Measurements from ENCODE around the gene NCK2.

Gene NCK2

DNA sequence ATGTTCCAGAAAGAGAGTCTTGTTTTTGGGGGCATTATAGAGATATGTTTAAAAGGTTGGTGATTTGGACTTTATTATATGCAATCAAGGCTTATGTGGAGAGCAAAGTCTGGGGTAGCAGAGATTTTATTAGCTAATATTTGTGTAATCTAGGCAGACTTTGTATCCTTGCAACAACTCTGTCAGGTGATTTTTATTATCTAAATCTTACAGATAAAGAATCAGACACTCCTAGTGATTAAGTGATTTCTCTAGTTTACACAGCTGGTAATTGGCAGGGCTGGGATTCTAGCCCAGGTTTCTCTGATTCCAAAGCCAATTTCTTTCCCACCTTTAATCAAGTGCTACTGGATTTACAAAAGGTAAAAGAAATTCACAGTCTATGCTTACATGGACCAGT, 33.3 kb upstream of the NCK2 start:
- no peak for DNase-seq (ENCODE audit: low spot score)
- in situ Hi-C loops (cut with MboI; ENCODE audit: low pct_unique_long_range_greater_than_20kb, low sequenced_read_pairs, unreplicated experiment): no loop called here
- TF ChIP-seq, protein P1, sequence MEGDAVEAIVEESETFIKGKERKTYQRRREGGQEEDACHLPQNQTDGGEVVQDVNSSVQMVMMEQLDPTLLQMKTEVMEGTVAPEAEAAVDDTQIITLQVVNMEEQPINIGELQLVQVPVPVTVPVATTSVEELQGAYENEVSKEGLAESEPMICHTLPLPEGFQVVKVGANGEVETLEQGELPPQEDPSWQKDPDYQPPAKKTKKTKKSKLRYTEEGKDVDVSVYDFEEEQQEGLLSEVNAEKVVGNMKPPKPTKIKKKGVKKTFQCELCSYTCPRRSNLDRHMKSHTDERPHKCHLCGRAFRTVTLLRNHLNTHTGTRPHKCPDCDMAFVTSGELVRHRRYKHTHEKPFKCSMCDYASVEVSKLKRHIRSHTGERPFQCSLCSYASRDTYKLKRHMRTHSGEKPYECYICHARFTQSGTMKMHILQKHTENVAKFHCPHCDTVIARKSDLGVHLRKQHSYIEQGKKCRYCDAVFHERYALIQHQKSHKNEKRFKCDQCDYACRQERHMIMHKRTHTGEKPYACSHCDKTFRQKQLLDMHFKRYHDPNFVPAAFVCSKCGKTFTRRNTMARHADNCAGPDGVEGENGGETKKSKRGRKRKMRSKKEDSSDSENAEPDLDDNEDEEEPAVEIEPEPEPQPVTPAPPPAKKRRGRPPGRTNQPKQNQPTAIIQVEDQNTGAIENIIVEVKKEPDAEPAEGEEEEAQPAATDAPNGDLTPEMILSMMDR (IDR thresholded peaks at IDR 0.05; ENCODE audit: extremely low read depth, insufficient read depth, missing control alignments): no peak

DNA sequence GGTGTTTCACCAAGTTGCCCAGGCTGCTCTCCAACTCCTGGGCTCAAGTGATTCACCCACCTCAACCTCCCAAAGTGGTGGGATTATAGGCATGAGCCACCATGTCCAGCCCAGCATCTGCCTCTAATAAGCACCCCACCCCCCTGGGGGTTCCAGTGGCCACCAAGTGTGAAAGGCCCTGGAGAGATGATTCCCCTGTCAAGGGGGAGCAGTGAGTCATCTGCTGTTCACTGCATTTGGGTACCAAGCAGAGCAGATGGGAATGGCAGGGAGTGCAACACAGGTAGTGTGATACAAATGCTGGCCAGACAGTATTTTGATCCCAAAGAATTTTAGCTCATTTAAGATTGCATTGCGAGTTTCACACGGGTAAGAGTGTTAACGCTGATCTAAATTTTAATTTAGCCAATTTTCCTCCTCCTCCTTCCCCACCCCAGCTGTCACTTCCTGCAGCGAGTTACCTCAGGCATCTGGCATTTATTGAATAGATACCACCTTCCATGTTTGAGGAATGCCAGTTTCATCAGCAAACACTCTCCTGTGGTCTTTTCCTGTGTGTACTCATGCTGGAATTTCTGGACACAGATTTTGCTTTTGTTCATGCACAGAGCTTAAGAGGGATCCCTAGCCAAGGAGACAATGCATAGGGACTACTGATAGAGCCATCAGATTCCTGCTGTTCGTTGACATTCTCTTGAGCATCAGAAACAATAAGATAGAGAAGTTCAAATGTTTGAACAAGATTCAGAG, 32.4 kb upstream of the NCK2 start:
- in situ Hi-C loops (cut with MboI; ENCODE audit: low pct_unique_long_range_greater_than_20kb, low sequenced_read_pairs, unreplicated experiment): no loop called here
- TF ChIP-seq, protein P1 (IDR thresholded peaks at IDR 0.05; ENCODE audit: extremely low read depth, insufficient read depth, missing control alignments): no peak
- DNase-seq (ENCODE audit: low spot score): no peak

DNA sequence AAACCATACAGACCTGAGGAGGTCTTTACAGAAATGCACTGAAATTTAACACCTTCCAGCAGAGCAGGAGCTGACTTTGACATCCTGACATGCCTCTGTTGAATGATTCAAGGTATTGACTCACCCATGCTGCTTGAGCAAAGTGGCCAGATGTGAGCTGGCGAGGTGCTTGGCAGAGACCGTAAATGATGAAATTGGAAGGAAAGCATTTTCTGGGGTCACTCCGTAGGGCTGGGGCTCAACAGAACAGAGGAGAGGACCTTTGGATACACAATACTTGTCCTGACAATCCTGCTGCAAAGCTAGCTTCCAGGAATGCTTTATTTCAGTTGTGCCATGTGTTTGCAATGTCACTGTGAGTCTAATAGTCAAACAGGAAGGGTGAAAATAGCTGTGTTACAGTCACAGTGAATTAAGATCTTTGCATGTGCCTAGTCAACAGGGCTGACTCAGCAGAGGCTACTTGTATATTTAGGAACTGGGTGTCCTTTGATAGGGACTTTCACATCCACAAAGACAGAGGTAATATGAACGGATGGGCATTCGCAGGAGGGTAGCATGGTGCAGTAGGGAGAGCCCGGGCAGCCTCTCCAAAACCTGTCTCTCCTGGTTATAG, 31.6 kb upstream of the NCK2 start:
- no peak for DNase-seq (ENCODE audit: low spot score)
- TF ChIP-seq, protein P1 (IDR thresholded peaks at IDR 0.05; ENCODE audit: extremely low read depth, insufficient read depth, missing control alignments): no peak
- in situ Hi-C loops (cut with MboI; ENCODE audit: low pct_unique_long_range_greater_than_20kb, low sequenced_read_pairs, unreplicated experiment): no loop called here

DNA sequence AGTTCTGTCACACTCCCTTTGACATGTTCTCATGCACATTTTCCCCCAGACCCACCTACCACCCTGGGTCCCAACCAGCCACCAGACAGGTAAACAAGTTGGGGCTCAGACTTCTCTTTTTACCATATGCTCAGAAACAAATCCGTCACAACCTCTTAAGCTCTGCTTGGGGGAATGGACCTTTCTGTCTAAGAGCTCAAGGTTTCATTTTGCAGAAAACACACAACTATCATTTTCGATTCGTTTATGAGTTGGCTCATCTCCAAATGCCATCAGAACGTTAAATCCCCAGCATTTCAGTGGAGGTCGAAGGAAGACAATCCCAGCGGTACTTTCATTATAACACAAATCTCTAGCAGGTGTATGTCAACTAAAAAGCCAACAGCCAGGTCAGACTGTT, 30.6 kb upstream of the NCK2 start:
- in situ Hi-C loops (cut with MboI; ENCODE audit: low pct_unique_long_range_greater_than_20kb, low sequenced_read_pairs, unreplicated experiment): no loop called here
- TF ChIP-seq, protein P1 (IDR thresholded peaks at IDR 0.05; ENCODE audit: extremely low read depth, insufficient read depth, missing control alignments): no peak
- no peak for DNase-seq (ENCODE audit: low spot score)

DNA sequence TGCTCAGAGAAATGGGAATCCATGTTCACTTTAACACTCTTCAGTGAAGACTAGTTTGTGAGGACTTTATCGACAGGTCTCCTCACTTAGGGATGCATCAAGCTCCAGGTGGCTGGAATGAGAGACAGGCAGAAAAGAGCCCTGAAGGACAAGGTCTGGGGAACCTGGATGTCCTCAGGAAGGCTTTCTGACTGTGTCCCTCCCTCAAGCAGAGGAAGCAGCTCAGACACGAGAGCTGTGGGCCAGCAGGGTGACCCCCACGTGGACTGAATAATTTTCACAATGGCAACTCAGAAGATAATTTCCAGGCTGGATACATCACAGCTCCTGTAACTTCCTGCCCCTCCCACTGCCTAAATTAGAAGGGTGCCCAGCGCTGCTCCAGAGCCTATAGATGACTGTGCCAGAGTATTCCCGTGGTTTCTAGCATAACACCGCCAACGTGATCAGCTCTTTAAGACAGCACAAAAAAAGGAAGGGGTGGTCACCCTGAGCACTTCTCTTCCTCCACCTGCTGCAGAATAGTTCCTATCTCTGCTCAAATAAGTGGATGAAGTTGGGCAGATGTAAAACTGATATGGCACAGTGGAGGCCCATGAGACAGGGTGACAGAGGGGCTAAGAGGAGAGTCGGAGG, 25.7 kb upstream of the NCK2 start:
- DNase-seq (ENCODE audit: low spot score): no peak
- in situ Hi-C loops (cut with MboI; ENCODE audit: low pct_unique_long_range_greater_than_20kb, low sequenced_read_pairs, unreplicated experiment): no loop called here
- TF ChIP-seq, protein P1 (IDR thresholded peaks at IDR 0.05; ENCODE audit: extremely low read depth, insufficient read depth, missing control alignments): no peak

DNA sequence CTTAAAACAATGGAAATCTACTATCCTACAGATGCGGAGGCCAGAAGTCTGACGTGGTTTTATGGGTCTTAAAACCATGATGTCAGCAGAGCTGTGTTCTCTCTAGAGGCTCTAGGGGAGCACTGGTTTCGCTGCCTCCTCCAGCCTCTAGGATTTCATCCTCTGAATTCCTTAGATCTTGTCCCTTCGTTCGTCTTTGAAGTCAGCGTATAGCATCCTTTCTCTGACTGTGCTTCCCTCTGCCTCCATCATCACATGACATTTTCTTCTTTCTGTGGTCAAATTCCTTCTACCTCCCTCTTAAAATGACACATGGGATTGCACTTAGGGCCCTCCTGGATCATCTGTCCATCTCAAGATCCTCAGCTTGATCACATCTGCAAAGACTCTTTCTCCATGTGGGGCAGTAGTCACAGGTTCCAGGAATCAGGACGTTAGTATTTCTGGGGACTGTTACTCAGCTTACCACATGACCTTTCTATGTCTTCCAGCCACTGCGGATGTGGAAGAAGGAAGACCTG, 22.7 kb upstream of the NCK2 start:
- no peak for DNase-seq (ENCODE audit: low spot score)
- in situ Hi-C loops (cut with MboI; ENCODE audit: low pct_unique_long_range_greater_than_20kb, low sequenced_read_pairs, unreplicated experiment): no loop called here

More for the DNA sequence above, 22.7 kb upstream of the NCK2 start:
- TF ChIP-seq, protein P1 (IDR thresholded peaks at IDR 0.05; ENCODE audit: extremely low read depth, insufficient read depth, missing control alignments): no peak
